Erythroblast (primary cell): ENCODE results near the gene SERPINB1.

Experiments used
- GATA1 ChIP-seq: IDR thresholded peaks from 2 replicates; pipeline ENCODE4 v1.6.1; 2011; ENCODE audit warnings: low read depth, mild to moderate bottlenecking, control low read depth, low read length, moderate library complexity
- POLR2A ChIP-seq: IDR thresholded peaks from 2 replicates; pipeline ENCODE4 v1.6.1; 2011; ENCODE audit warnings: mild to moderate bottlenecking, low read length

- no peak for TF ChIP-seq POLR2A
- no peak for TF ChIP-seq GATA1
These were observed 12.4 kb downstream of the SERPINB1 start for GRCh38 chr6:2829253-2829652.
